ENCODE results near the gene FOXA1.

FOXA1 gene

DNA sequence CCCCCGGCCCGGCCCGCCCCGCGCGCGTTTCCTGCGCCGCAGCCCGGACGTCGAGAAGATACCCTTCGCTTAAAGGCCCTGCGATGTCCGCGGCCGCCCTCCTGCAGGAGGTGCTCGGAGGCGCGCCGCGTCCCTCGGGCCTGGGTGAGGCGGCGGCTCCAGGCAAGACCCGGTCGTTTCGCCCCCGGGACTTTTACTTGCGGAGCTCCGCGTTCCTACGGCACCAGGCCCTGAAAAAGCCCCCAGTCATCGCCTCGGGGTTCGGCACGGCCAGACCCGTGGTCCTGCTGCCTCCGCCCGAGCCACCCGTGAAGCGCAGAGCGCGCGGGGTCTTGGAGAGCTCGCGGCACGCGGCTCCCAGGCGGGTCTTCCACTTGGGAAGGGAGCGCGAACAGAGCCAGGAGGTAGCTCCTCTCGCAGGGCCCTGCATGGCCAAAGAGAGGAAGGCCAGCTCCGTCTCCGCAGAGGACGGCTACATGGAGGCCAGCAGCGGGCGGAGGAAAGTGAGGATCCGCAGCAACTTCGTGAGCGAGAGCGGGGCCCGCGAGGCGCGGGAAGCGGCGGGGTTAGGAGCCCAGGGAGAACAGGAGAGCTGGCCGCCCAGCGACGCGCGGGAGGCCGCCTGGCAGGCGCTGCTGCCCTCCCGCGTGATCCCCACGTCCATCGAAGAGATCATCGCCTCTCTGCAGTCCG is 27.3 kb upstream of the FOXA1 start:
- Histone ChIP-seq H3K9me3 (ENCODE audit: control insufficient read depth, low read length) (no peaks in the 10 kb centered on the region), H3K36me3 (ENCODE audit: control insufficient read depth, insufficient read depth, low read length) (no peaks in the 10 kb centered on the region), H3K27me3 (replicated peaks; ENCODE audit: control insufficient read depth, insufficient read depth, low read length, poor library complexity, severe bottlenecking) (no peaks in the 10 kb centered on the region), H3K27ac (ENCODE audit: insufficient read depth, low read length, poor library complexity, severe bottlenecking) (no peak overlapping the region), H3K4me1 (ENCODE audit: control insufficient read depth, insufficient read depth, low read length, poor library complexity, severe bottlenecking) (no peaks in the 10 kb centered on the region), H3K4me3 (ENCODE audit: insufficient read depth, low read depth, low read length, poor library complexity, severe bottlenecking) (no peak overlapping the region)
- DNase-seq = no peak

DNA sequence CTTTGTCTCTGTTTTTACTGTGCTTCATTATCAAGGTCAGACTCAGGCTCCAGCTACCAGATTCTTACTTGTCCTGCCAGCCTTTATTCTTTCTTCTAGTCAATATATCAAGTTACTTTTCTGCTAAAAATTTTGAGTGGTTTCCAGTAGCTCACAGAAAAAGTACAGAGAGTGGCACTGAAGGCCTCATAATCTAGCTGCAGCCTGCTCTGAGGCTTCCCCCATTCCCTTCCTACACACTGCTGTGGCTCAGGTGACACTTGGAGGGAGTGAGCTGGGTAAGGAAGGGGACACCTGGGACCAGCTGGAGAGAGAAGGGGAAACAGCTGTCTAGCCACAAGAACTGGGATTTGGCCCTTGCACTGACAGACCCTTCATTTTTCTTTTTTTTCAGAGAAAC is 25.8 kb upstream of the FOXA1 start:
- Histone ChIP-seq H3K27ac (ENCODE audit: insufficient read depth, low read length, poor library complexity, severe bottlenecking) (no peak overlapping the region), H3K9me3 (ENCODE audit: control insufficient read depth, low read length) (no peaks in the 10 kb centered on the region), H3K36me3 (ENCODE audit: control insufficient read depth, insufficient read depth, low read length) (no peaks in the 10 kb centered on the region), H3K4me1 (ENCODE audit: control insufficient read depth, insufficient read depth, low read length, poor library complexity, severe bottlenecking) (no peaks in the 10 kb centered on the region), H3K4me3 (ENCODE audit: insufficient read depth, low read depth, low read length, poor library complexity, severe bottlenecking) (no peak overlapping the region), H3K27me3 (replicated peaks; ENCODE audit: control insufficient read depth, insufficient read depth, low read length, poor library complexity, severe bottlenecking) (no peaks in the 10 kb centered on the region)
- DNase-seq = no peak

DNA sequence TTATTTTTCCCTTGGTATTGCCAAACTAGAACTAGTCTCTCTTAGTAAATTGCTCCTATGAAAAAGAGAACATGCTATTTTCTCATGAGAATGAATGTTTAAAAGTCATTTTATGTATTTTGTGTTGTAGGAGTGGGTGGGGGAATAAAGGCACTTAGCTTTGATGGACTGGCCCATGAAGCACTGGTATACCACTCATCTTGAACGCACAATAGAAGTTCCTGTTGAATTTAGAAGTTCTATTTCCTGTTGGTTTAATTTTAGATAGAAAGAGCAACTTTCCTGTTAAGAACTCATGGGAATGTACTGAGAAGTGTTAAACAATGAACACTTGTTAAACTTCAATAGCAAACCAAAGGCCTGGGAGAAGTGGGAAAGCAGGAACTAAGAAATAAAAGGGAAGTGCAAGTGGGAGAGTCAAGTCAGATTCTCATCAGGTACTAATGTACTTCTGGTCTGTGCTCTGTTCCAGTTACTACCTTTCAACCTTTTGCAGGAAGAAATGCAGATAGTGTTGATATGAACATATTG is 23.5 kb upstream of the FOXA1 start:
- no peak for DNase-seq
- Histone ChIP-seq H3K9me3 (ENCODE audit: control insufficient read depth, low read length) (no peaks in the 10 kb centered on the region), H3K36me3 (ENCODE audit: control insufficient read depth, insufficient read depth, low read length) (no peaks in the 10 kb centered on the region), H3K4me1 (ENCODE audit: control insufficient read depth, insufficient read depth, low read length, poor library complexity, severe bottlenecking) (no peaks in the 10 kb centered on the region), H3K4me3 (ENCODE audit: insufficient read depth, low read depth, low read length, poor library complexity, severe bottlenecking) (no peak overlapping the region), H3K27ac (ENCODE audit: insufficient read depth, low read length, poor library complexity, severe bottlenecking) (no peak overlapping the region), H3K27me3 (replicated peaks; ENCODE audit: control insufficient read depth, insufficient read depth, low read length, poor library complexity, severe bottlenecking) (no peaks in the 10 kb centered on the region)

DNA sequence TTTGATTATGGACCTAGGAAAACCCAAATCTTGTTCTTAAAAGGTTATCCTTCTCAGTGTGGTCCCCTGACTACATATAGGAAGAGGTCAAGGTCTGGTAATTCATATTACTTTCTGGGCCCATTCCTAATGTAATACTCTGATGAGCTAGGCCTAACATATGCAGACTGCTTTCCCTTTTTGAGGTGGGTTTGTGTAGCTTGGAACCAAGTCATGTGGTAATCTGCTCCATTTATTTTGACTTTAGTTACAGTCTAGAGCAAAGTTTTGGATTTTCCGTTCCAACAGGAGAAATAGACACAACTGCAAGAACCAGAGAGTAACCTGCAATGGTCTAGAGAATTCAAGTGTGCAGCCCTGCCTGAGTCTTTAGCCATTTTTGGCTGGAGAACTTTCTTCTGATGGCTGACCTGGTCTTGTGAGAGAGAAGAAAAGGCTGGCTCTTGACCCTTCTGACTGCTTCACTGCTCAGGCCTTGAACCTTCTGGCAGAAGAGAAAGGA is 22.9 kb upstream of the FOXA1 start:
- DNase-seq = no peak
- Histone ChIP-seq H3K27me3 (replicated peaks; ENCODE audit: control insufficient read depth, insufficient read depth, low read length, poor library complexity, severe bottlenecking) (no peaks in the 10 kb centered on the region), H3K4me1 (ENCODE audit: control insufficient read depth, insufficient read depth, low read length, poor library complexity, severe bottlenecking) (no peaks in the 10 kb centered on the region), H3K9me3 (ENCODE audit: control insufficient read depth, low read length) (no peaks in the 10 kb centered on the region), H3K4me3 (ENCODE audit: insufficient read depth, low read depth, low read length, poor library complexity, severe bottlenecking) (no peak overlapping the region), H3K27ac (ENCODE audit: insufficient read depth, low read length, poor library complexity, severe bottlenecking) (no peak overlapping the region), H3K36me3 (ENCODE audit: control insufficient read depth, insufficient read depth, low read length) (no peaks in the 10 kb centered on the region)

DNA sequence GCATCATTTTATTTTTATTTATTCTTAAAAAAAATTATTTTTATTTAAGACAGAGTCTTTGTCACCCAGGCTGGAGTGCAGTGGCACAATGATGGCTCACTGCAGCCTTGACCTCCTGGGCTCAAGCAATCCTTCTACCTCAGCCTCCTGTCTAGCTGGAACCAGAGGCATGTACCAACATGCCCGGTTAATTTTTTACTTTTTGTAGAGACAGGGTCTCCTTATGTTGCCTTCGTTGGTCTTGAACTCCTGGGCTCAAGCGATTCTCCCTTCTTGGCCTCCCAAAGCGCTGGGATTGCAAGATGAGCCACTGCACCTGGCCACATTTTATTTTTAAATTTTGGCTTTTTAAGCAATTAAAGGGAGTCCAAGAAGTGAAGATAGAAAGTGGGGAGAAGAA is 21.8 kb upstream of the FOXA1 start:
- Histone ChIP-seq H3K4me1 (ENCODE audit: control insufficient read depth, insufficient read depth, low read length, poor library complexity, severe bottlenecking) (no peaks in the 10 kb centered on the region), H3K4me3 (ENCODE audit: insufficient read depth, low read depth, low read length, poor library complexity, severe bottlenecking) (no peak overlapping the region), H3K9me3 (ENCODE audit: control insufficient read depth, low read length) (no peaks in the 10 kb centered on the region), H3K36me3 (ENCODE audit: control insufficient read depth, insufficient read depth, low read length) (no peaks in the 10 kb centered on the region), H3K27me3 (replicated peaks; ENCODE audit: control insufficient read depth, insufficient read depth, low read length, poor library complexity, severe bottlenecking) (no peaks in the 10 kb centered on the region), H3K27ac (ENCODE audit: insufficient read depth, low read length, poor library complexity, severe bottlenecking) (no peak overlapping the region)
- no peak for DNase-seq

DNA sequence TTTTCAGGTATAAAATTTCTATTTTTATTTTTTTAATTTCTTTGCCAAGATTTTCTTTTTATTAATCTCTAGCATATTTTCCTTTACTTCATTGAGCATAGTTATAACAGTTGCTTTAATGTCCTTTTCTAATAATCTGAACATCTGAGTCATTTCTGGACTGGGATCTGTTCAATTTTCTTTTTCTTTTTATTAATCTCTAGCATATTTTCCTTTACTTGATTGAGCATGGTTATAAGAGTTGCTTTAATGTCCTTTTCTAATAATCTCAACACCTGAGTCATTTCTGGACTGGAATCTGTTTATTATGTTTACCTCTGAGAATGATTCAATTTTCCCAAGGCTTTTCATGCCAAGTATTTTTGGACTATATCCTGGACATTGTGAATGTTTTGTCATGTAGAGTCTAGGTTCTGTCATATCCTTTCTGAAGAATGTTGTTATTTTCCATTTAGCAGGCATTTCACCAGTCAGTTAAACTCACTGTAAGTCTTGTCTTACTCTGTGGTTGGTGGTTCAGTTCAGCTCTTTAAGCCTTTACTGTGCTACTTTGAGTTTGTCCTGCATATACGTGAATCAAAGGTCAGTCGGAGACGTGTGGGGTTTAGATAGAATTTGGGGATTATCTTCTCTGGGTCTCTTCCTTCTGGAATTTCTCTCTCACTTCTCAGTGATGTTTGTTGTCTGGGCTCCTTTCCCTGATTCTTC is 20.7 kb upstream of the FOXA1 start:
- Histone ChIP-seq H3K9me3 (ENCODE audit: control insufficient read depth, low read length) (no peaks in the 10 kb centered on the region), H3K4me3 (ENCODE audit: insufficient read depth, low read depth, low read length, poor library complexity, severe bottlenecking) (no peak overlapping the region), H3K27ac (ENCODE audit: insufficient read depth, low read length, poor library complexity, severe bottlenecking) (no peak overlapping the region)

DNA sequence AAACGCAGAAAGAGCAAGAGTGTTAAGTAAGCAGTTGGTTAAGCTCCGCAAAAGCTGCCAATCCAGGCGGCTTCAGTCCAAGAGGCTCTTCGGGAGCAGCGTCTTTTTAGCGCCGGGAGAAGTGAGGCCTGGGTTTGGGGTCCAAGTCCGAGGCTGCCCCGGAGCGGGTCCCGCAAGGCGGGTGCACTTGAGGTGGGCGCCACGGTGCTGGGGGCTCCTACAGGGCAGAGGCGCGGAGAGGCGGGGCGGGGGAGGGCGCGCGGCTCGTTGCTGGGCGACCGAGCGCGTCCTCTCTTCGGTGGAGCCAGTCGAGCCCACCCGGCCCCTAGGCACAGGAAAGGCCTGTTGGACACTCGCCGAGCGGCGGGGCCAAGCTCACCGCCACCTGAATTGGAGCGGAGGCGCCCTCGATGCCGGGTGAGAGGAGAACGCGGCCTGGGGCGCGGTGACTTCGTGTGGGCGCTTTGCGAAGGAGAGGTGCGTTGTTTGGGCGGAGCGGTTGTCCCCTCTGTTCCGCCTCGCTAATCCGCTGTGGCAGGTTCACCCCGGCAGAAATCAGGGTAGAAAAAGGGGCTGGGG is 16.0 kb upstream of the FOXA1 start:
- Histone ChIP-seq H3K36me3 (ENCODE audit: control insufficient read depth, insufficient read depth, low read length) (no peaks in the 10 kb centered on the region), H3K4me1 (ENCODE audit: control insufficient read depth, insufficient read depth, low read length, poor library complexity, severe bottlenecking) (no peaks in the 10 kb centered on the region), H3K4me3 (ENCODE audit: insufficient read depth, low read depth, low read length, poor library complexity, severe bottlenecking) (no peak overlapping the region), H3K27ac (ENCODE audit: insufficient read depth, low read length, poor library complexity, severe bottlenecking) (no peak overlapping the region), H3K27me3 (replicated peaks; ENCODE audit: control insufficient read depth, insufficient read depth, low read length, poor library complexity, severe bottlenecking) (no peaks in the 10 kb centered on the region), H3K9me3 (ENCODE audit: control insufficient read depth, low read length) (no peaks in the 10 kb centered on the region)
- DNase-seq = no peak

More for the DNA sequence above, 20.7 kb upstream of the FOXA1 start:
- Histone ChIP-seq H3K4me1 (ENCODE audit: control insufficient read depth, insufficient read depth, low read length, poor library complexity, severe bottlenecking) (no peaks in the 10 kb centered on the region), H3K27me3 (replicated peaks; ENCODE audit: control insufficient read depth, insufficient read depth, low read length, poor library complexity, severe bottlenecking) (no peaks in the 10 kb centered on the region), H3K36me3 (ENCODE audit: control insufficient read depth, insufficient read depth, low read length) (no peaks in the 10 kb centered on the region)
- no peak for DNase-seq

DNA sequence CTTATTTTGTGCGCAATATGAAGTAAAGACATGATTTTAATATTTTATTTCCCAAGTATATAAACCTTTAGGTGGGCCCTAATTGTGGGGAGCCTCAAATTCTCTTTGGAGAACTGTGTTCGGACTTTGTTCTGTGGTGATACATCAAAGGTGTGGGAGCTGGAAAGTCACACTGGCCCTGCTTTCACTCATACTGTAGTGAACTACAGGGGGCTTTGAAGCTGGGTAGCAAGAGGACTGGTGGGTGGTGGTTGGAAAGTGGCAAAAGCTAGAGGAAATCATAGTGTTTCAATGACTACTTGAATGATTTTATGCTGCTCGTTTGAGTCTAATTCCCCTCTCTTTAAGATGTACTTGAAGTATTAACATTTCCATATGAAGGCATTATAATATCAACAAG is 13.6 kb upstream of the FOXA1 start:
- Histone ChIP-seq H3K9me3 (ENCODE audit: control insufficient read depth, low read length) (no peaks in the 10 kb centered on the region), H3K27me3 (replicated peaks; ENCODE audit: control insufficient read depth, insufficient read depth, low read length, poor library complexity, severe bottlenecking) (no peaks in the 10 kb centered on the region)

DNA sequence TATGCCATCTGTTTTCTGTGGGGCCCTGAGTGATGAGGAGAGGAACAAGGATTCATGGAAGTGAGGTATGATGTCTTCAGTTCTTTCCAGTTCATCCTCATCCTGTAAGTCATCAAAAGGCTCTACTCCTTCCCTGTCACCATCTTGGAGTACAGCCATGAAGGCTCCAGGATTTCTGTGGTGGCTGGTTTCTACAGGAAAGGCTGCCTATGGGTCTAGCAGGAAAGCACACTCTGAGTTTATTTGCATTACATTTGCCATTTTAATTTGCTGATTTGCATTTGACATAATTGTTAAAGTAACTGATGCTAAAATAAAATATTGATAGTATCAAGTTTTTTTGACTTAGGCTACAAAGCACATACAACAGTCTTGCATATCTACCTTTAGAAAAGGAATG is 11.6 kb upstream of the FOXA1 start:
- H3K36me3 ChIP-seq (ENCODE audit: control insufficient read depth, insufficient read depth, low read length) = no peaks in the 10 kb centered on the region
- H3K27me3 ChIP-seq (replicated peaks; ENCODE audit: control insufficient read depth, insufficient read depth, low read length, poor library complexity, severe bottlenecking) = no peaks in the 10 kb centered on the region
- no peak overlapping the region for H3K4me3 ChIP-seq (ENCODE audit: insufficient read depth, low read depth, low read length, poor library complexity, severe bottlenecking)
- H3K9me3 ChIP-seq (ENCODE audit: control insufficient read depth, low read length) = no peaks in the 10 kb centered on the region
- DNase-seq = no peak
- no peak overlapping the region for H3K27ac ChIP-seq (ENCODE audit: insufficient read depth, low read length, poor library complexity, severe bottlenecking)
- H3K4me1 ChIP-seq (ENCODE audit: control insufficient read depth, insufficient read depth, low read length, poor library complexity, severe bottlenecking) = no peaks in the 10 kb centered on the region

More for the DNA sequence above, 13.6 kb upstream of the FOXA1 start:
- H3K4me3 ChIP-seq (ENCODE audit: insufficient read depth, low read depth, low read length, poor library complexity, severe bottlenecking) = no peak overlapping the region
- no peaks in the 10 kb centered on the region for H3K36me3 ChIP-seq (ENCODE audit: control insufficient read depth, insufficient read depth, low read length)
- H3K4me1 ChIP-seq (ENCODE audit: control insufficient read depth, insufficient read depth, low read length, poor library complexity, severe bottlenecking) = no peaks in the 10 kb centered on the region
- H3K27ac ChIP-seq (ENCODE audit: insufficient read depth, low read length, poor library complexity, severe bottlenecking) = no peak overlapping the region
- no peak for DNase-seq
